GM06990 (cell line): Measurements from ENCODE around the gene RRAS.

Experiments
- DNase-seq: peaks from one replicate; pipeline ENCODE4 v3.0.0-alpha.2; 2011; ENCODE audit not compliant: insufficient read length; ENCODE audit errors: extremely low read depth
- H3K27me3 ChIP-seq: replicated peaks from 2 replicates; pipeline ENCODE4 v1.6.0; 2011; ENCODE audit warnings: low read length; ENCODE audit not compliant: control insufficient read depth, insufficient read depth
- H3K36me3 ChIP-seq: 2 replicates; pipeline ENCODE4 v1.5.1; 2011; ENCODE audit warnings: low read length; ENCODE audit not compliant: control insufficient read depth, insufficient read depth
- H3K4me3 ChIP-seq: replicated peaks from 2 replicates; pipeline ENCODE4 v1.5.1; 2011; ENCODE audit warnings: low read depth, mild to moderate bottlenecking, control low read depth, low read length
- CTCF ChIP-seq: IDR thresholded peaks from 2 replicates; pipeline ENCODE4 v1.5.1; 2011; ENCODE audit warnings: low read length, control low read depth, mild to moderate bottlenecking, inconsistent platforms; ENCODE audit not compliant: insufficient read depth, poor library complexity, severe bottlenecking

Gene RRAS

GRCh38 chr19:49682274-49682673 is 42.3 kb upstream of the RRAS start:
- H3K36me3 ChIP-seq: peaks cover 35% of the 10 kb centered on the region
- TF ChIP-seq CTCF: no peak

GRCh38 chr19:49681830-49682229 is 41.9 kb upstream of the RRAS start:
- Histone ChIP-seq H3K36me3 (peaks cover 30% of the 10 kb centered on the region), H3K4me3 (no peak overlapping the region), H3K27me3 (no peaks in the 10 kb centered on the region)
- no peak for DNase-seq
- TF ChIP-seq CTCF: no peak

More at GRCh38 chr19:49682274-49682673, 42.3 kb upstream of the RRAS start:
- no peak for DNase-seq
- Histone ChIP-seq H3K4me3 (no peak overlapping the region), H3K27me3 (no peaks in the 10 kb centered on the region)

GRCh38 chr19:49680421-49681351 is 40.7 kb upstream of the RRAS start:
- Histone ChIP-seq H3K36me3 (peaks cover 25% of the 10 kb centered on the region), H3K27me3 (no peaks in the 10 kb centered on the region), H3K4me3 (peak overlapping the region; percentile 60)
- TF ChIP-seq CTCF: peak; percentile 100
- DNase-seq: peak; percentile 93

- Histone ChIP-seq H3K27me3 (no peaks in the 10 kb centered on the region), H3K4me3 (peak overlapping the region; percentile 60), H3K36me3 (peaks cover 21% of the 10 kb centered on the region)
- TF ChIP-seq CTCF: no peak
- DNase-seq: no peak
These were observed 39.9 kb upstream of the RRAS start for GRCh38 chr19:49679771-49680413.

GRCh38 chr19:49678985-49679770 is 39.2 kb upstream of the RRAS start:
- TF ChIP-seq CTCF: no peak
- H3K36me3 ChIP-seq: peaks cover 17% of the 10 kb centered on the region
- no peak for DNase-seq
- peak overlapping the region; percentile 60 for H3K4me3 ChIP-seq
- no peaks in the 10 kb centered on the region for H3K27me3 ChIP-seq
